OCI-LY7 (cell line): Measurements from ENCODE around the gene SORCS3. TPM values are rescaled to one million over a fixed set of nuclear protein-coding genes. Genes with fewer than 3 reads are reported as not detected.

Source experiments
- BruUV-seq: library from RNA; stranded (reverse); fragments of 400-500 nt; replicated peaks from 2 replicates; lab custom pipeline; 2021; lab: Mats Ljungman, UMichigan
- CTCF ChIA-PET: fragments of 300-600 bp; sonication (Branson Sonifier 250); formaldehyde crosslinking; loops from one replicate; lab custom pipeline; 2022; ENCODE audit warnings: antibody characterized with exemption; ENCODE audit not compliant: unreplicated experiment; lab: Charles Lee
- POLR2A ChIA-PET: fragments of 300-600 bp; sonication (Branson Sonifier 250); formaldehyde crosslinking; loops from one replicate; lab custom pipeline; 2022; ENCODE audit warnings: antibody characterized with exemption; lab: Charles Lee
- DNase-seq: peaks from one replicate; pipeline ENCODE4 v3.0.0-alpha.2; 2015; ENCODE audit warnings: low spot score
- H2AFZ ChIP-seq: fragments of 200-600 bp; sonication (generic), shearing (Covaris generic); 2 replicates; pipeline ENCODE4 v1.6.1; 2014; ENCODE audit warnings: mild to moderate bottlenecking, antibody characterized with exemption, low read length, moderate library complexity
- H3K27ac ChIP-seq: fragments of 200-600 bp; sonication (generic); 2 replicates; pipeline ENCODE4 v1.5.1; 2014; ENCODE audit warnings: mixed run types, low read depth, mild to moderate bottlenecking, moderate library complexity, low read length, inconsistent platforms; ENCODE audit not compliant: poor library complexity, severe bottlenecking
- H3K36me3 ChIP-seq: fragments of 200-600 bp; sonication (generic); 2 replicates; pipeline ENCODE4 v1.6.1; 2014; ENCODE audit warnings: mild to moderate bottlenecking, antibody characterized with exemption, low read length, moderate library complexity, mixed read lengths; ENCODE audit not compliant: insufficient read depth
- H3K4me1 ChIP-seq: fragments of 200-600 bp; sonication (generic); 2 replicates; pipeline ENCODE4 v1.5.1; 2014; ENCODE audit warnings: mild to moderate bottlenecking, low read length; ENCODE audit not compliant: insufficient read depth, poor library complexity, severe bottlenecking
- H3K4me2 ChIP-seq: fragments of 200-600 bp; sonication (generic); 2 replicates; pipeline ENCODE4 v1.6.1; 2014; ENCODE audit warnings: mild to moderate bottlenecking, low read length
- H3K4me3 ChIP-seq: fragments of 200-600 bp; sonication (generic); 2 replicates; pipeline ENCODE4 v1.5.1; 2014; ENCODE audit warnings: mild to moderate bottlenecking, low read depth, low read length; ENCODE audit not compliant: poor library complexity, severe bottlenecking
- H3K79me2 ChIP-seq: fragments of 200-600 bp; sonication (generic); 2 replicates; pipeline ENCODE4 v1.6.1; 2016; ENCODE audit warnings: low read depth, mild to moderate bottlenecking, low read length, moderate library complexity, mixed read lengths; ENCODE audit not compliant: insufficient read depth
- H3K9me2 ChIP-seq: fragments of 200-600 bp; sonication (generic); 2 replicates; pipeline ENCODE4 v1.6.1; 2016; ENCODE audit warnings: mild to moderate bottlenecking, low read length, mixed read lengths; ENCODE audit not compliant: insufficient read depth
- H3K9me3 ChIP-seq: fragments of 200-600 bp; sonication (generic); 2 replicates; pipeline ENCODE4 v1.6.1; 2014; ENCODE audit warnings: mild to moderate bottlenecking, mixed run types, low read length, mixed read lengths
- H4K20me1 ChIP-seq: fragments of 200-600 bp; sonication (generic); 2 replicates; pipeline ENCODE4 v1.6.1; 2014; ENCODE audit warnings: mild to moderate bottlenecking, antibody characterized with exemption, low read length, moderate library complexity, mixed read lengths; ENCODE audit not compliant: insufficient read depth
- EZH2phosphoT487 ChIP-seq: fragments of 200-600 bp; sonication (generic); IDR thresholded peaks from 2 replicates; pipeline ENCODE4 v1.6.1; 2018; ENCODE audit warnings: low read depth, borderline replicate concordance, mild to moderate bottlenecking, mixed run types, antibody characterized with exemption, low read length, moderate library complexity, mixed read lengths
- intact Hi-C: fragments of 100-400 bp; cut with micrococcal nuclease; formaldehyde crosslinking; loops from one replicate; pipeline ENCODE4 v1.10.0; 2022; ENCODE audit not compliant: unreplicated experiment
- total RNA-seq, 2 experiments: library from RNA; depleted of rRNA in 1 of 2; stranded (reverse); fragments of >200 nt in 1 of 2; shearing (Covaris generic) in 1 of 2; gene quantifications; 2 replicates each; pipeline ENCODE4 v1.2.3, GENCODE V29; 2014 to 2022
- TF ChIP-seq, protein P1 (sequence below): fragments of 200-600 bp; sonication (generic); conservative IDR thresholded peaks from 2 replicates; pipeline ENCODE4 v1.5.1; 2014; ENCODE audit warnings: mild to moderate bottlenecking, antibody characterized with exemption, low read length, moderate library complexity, mixed read lengths

Gene SORCS3
- total RNA-seq, 2 experiments from 2014 or later = not detected

DNA sequence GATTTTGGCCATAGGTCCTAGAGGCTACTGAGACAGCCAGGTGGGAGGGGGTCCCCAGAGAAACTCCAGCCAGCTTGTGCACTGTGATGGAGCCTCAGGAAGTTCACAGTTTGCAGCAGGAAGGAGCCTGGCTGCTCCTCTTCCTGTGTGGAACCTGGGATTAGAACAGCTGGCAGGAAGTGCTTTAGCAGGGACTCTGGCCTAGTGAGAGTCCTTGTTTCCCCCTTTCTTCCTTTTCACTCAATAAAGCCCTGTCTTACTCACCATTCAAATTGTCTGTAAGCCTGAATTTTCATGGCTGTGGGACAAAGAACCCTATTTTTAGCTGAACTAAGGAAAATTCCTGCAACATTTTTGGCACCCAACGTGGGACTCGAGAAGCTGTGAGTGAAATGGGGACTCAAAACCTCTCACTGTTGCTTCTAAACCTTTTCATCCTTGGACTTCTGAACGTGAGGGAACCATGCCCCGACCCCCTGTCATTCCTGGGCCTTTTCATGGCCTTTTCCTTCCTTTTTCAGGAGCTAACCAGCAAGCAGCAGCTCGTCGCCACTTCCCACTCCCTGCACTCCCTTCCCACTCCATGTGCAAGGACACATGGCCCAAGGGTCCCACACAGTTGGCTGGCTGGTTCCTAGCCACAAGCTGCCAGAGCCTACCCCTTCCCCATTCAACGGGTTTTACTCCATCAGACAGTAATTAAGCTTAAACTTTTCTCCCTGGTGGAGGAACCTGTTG lies 32.8 kb upstream of the SORCS3 start:
- no peak for TF ChIP-seq EZH2phosphoT487
- TF ChIP-seq, protein P1, sequence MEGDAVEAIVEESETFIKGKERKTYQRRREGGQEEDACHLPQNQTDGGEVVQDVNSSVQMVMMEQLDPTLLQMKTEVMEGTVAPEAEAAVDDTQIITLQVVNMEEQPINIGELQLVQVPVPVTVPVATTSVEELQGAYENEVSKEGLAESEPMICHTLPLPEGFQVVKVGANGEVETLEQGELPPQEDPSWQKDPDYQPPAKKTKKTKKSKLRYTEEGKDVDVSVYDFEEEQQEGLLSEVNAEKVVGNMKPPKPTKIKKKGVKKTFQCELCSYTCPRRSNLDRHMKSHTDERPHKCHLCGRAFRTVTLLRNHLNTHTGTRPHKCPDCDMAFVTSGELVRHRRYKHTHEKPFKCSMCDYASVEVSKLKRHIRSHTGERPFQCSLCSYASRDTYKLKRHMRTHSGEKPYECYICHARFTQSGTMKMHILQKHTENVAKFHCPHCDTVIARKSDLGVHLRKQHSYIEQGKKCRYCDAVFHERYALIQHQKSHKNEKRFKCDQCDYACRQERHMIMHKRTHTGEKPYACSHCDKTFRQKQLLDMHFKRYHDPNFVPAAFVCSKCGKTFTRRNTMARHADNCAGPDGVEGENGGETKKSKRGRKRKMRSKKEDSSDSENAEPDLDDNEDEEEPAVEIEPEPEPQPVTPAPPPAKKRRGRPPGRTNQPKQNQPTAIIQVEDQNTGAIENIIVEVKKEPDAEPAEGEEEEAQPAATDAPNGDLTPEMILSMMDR = no peak
- intact Hi-C loops = no loop called here
- peaks cover 13% of the 10 kb centered on the region; the same call in 1 of the 2 replicates for H3K9me3 ChIP-seq
- H3K4me3 ChIP-seq = no peak overlapping the region
- no peak overlapping the region for H3K27ac ChIP-seq
- BruUV-seq = no TSS peak
- no peaks in the 10 kb centered on the region for H3K79me2 ChIP-seq
- no peak for DNase-seq
- POLR2A ChIA-PET = no interaction called here
- no peaks in the 10 kb centered on the region for H3K36me3 ChIP-seq
- CTCF ChIA-PET = no interaction called here
- no peaks in the 10 kb centered on the region for H4K20me1 ChIP-seq
- H2AFZ ChIP-seq = no peak overlapping the region
- H3K4me1 ChIP-seq = no peaks in the 10 kb centered on the region
- no peaks in the 10 kb centered on the region for H3K9me2 ChIP-seq
- H3K4me2 ChIP-seq = no peak overlapping the region

DNA sequence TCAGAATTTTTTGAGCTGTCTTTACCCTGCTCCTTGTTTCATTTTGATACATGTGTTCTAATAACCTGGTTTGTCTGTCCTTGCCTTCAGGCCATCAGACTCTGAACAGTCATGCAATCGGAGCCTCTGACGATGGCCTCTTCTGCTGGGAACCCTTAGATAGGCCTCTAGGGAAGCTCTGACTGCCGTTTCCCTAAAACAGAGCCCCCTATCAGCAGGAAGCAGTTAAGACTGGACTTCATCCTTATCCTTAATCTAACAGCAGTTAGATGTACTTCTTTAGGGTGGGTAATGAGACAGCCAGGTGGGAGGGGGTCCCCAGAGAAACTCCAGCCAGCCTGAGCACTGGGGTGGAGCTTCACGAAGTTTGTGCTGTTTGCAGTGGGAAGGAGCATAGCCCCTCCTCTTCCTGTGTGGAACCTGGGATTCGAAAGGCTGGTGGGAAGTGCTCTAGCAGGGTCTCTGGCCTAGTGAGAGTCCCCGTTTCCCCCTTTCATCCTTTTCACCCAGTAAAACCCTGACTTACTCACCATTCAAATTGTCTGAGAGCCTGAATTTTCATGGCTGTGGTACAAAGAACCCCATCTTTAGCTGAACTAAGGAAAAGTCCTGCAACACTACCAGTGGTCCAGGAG lies 28.4 kb upstream of the SORCS3 start:
- CTCF ChIA-PET = no interaction called here

More for the DNA sequence above, 28.4 kb upstream of the SORCS3 start:
- POLR2A ChIA-PET = no interaction called here
- no peaks in the 10 kb centered on the region for H3K79me2 ChIP-seq
- no peaks in the 10 kb centered on the region for H4K20me1 ChIP-seq
- DNase-seq = no peak
- no peak for TF ChIP-seq EZH2phosphoT487
- TF ChIP-seq, protein P1 = no peak
- H3K4me3 ChIP-seq = no peak overlapping the region
- intact Hi-C loops = no loop called here
- H2AFZ ChIP-seq = no peak overlapping the region
- H3K4me2 ChIP-seq = no peak overlapping the region
- H3K27ac ChIP-seq = no peak overlapping the region
- H3K36me3 ChIP-seq = no peaks in the 10 kb centered on the region
- H3K9me3 ChIP-seq = peaks cover 13% of the 10 kb centered on the region; the same call in 1 of the 2 replicates
- H3K4me1 ChIP-seq = no peaks in the 10 kb centered on the region
- no peaks in the 10 kb centered on the region for H3K9me2 ChIP-seq
- no TSS peak for BruUV-seq
